ENCODE results near the gene ZNF143.
"Not testable (repeated sequence)": the region's sequence is repeated elsewhere in the genome, so short reads cannot be mapped to it uniquely, and the experiment has no call there.

The ZNF143 gene

DNA sequence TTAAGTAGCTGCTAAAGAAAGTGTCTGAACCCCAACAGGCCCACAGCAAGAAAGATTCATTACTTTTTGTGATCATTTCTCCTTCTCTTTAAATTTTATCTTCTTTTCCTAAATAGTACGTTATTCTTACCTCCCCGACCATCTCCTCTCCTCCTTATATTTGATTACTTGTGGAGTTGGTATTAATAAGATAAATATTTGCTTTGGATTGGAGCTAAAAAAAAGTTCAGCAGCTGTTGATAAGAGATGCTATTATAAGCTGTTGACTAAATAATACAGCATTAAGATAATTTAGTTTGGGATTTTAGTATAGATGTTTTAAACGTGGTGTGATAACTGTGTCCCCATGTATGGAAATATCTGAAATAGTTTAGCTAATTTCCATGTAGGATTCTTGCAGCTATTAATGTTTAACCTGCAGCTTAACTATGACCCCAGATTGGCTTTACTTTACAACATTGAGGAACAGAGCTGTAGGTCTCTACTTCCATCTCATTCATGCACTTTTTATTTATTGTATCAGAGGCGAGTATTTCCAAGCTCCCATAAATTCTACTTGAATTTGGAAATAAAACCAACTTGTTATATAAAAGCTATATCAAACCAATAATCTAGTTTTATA lies 37.8 kb downstream of the ZNF143 start:
- peak; percentile 2 for DNase-seq

- DNase-seq: peak; percentile 75
Measured at GRCh38 chr11:9506489-9507276, 45.9 kb downstream of the ZNF143 start.

- DNase-seq: no peak
Measured at GRCh38 chr11:9507277-9507580, 46.4 kb downstream of the ZNF143 start.

DNA sequence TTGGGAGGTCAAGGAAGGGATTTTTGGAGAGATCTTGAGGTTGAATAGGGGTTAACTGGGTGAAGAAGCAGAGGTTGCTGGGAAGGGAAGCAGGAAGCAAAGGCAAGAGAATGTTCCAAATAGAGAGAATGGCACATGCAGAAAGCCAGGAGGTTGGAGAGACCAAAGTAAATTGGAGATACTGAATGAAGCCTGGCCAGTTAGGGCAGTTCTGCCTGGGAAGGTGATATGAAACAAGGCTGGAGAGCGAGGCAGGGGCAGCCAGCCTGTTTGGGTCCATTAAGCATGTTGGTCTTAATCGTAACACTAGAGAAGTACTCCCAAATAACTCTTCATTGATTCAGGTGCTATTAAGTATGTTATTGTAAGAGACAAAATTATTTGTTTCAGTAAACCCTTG lies 48.2 kb downstream of the ZNF143 start:
- DNase-seq: no peak

DNA sequence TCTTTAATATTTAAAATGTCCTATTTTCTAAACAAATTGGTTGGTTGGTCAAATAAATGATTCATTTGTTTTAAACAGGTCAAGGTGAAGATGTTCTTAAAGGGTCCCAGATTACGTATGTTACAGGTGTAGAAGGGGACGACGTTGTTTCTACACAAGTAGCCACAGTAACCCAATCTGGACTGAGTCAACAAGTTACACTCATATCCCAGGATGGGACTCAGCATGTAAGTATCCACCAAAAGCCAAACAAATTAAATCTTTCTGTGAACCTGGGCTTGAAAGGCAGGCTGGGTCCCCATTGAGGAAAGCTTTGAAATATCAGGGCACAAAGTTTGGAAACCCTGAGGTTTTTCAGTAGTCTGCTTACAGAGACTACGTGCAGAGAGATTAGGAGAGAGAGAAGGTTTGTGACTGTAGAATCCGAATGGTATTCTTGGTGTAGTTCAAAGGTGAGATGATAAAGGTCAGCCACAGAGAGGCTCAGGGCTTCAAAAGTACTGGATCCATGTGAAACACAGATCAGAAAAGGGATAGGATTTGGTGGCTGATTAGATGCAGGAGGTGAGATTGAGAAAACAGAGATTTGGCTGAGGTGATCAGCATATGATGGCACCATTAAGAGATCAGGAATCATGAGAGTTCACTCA lies 51.7 kb downstream of the ZNF143 start:
- DNase-seq: no peak

DNA sequence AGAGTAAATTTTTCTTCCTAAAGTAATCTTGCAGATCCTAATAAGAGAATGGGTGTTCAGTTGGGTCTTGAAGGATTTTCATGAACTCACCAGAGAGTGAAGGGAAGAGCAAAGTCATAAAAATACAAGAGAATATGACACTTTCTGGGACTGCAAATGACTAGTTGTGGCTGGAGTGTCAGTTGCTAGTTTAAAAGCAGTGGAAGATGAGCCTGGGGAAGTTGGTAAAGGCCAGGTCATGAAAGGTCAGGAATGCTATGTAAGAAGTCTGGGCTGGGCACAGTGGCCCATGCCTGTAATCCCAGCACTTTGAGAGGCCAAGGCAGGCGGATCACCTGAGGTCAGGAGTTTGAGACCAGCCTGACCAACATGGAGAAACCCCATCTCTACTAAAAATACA lies 53.8 kb downstream of the ZNF143 start:
- DNase-seq: not testable (repeated sequence)

- DNase-seq: peak; percentile 89
Measured at GRCh38 chr11:9516113-9516512, 55.3 kb downstream of the ZNF143 start.

DNA sequence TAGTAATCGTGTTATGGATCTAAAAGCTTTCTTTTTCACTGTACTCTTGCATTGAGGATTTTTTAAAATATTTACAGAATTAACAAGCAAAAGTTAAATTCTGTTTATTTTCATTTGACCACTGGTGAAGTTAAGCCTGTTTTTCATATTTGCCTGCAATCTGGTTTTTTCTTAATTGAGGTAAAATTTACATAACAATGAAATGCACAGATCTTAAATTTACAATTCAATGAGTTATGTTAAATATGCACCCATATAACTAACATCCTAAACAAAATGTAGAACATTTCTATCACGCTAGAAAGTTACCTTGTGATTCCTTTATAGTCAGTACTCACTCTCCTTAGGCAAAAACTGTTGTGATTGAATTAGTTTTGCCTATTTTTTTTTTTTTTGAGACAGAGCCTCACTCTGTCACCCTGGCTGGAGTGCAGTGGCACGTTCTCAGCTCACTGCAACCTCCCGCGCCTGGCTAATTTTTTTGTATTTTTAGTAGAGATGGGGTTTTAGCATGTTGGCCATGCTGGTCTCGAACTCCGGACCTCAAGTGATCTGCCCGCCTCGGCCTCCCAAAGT lies 58.1 kb downstream of the ZNF143 start:
- DNase-seq: no peak

- DNase-seq: no peak
Measured at GRCh38 chr11:9524001-9524400, 63.2 kb downstream of the ZNF143 start.

- DNase-seq: peak; percentile 1
Measured at GRCh38 chr11:9525116-9525515, 64.3 kb downstream of the ZNF143 start.

- no peak for DNase-seq
Measured at GRCh38 chr11:9527481-9528135, 66.8 kb downstream of the ZNF143 start.

DNA sequence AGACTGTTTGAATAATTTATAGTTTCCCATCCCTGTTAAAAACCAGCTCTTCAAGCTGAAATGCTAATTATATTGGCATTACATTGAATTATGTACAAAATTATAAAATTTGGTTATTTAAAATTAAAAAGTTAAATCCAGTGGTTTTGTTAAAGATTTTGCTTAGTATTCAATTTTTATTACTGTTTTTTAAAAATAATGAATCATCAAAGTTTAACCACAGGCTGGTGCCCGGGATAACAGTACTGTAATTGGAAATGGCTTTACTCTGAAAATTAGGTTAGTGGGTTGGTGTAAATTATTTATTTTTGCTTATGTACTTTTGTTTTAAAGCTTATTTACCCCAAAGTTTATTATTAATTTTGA lies 67.3 kb downstream of the ZNF143 start:
- no peak for DNase-seq

DNA sequence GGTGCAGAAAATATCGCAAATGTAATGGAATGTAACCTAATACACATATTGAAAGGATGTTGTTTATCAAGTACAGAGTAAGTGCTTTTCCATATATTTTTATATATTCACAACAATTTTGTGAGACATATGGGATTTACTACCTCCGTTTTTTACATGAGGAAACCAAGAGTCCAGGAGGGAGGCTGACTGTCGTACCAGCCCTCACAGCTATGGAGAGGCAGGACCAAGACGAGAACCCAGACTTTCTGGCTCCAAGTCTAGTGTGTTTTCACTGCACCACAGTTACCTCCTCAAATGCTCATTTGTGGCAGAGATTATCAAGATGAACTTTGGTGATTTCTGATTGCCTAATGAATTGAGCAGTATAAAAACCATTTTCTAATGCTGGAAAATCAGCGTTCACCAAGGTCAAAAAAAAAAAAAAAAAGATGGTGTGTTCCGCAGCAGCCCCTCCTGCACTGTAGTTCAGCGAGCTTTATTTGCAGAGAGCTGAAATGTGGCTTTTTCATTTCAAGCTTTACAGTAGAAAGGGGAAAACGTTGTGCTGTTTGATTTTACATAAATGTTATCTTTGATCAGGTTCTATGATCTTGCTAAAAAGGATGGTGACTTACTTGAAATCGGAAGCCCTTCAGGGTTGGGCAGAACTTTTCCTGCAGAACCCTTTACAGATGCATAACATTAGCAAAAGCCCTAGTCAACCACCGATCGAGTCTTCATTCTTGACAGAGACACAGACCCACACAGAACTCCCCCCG lies 67.9 kb downstream of the ZNF143 start:
- no peak for DNase-seq

GRCh38 chr11:9529334-9529650 lies 68.5 kb downstream of the ZNF143 start:
- no peak for DNase-seq

DNA sequence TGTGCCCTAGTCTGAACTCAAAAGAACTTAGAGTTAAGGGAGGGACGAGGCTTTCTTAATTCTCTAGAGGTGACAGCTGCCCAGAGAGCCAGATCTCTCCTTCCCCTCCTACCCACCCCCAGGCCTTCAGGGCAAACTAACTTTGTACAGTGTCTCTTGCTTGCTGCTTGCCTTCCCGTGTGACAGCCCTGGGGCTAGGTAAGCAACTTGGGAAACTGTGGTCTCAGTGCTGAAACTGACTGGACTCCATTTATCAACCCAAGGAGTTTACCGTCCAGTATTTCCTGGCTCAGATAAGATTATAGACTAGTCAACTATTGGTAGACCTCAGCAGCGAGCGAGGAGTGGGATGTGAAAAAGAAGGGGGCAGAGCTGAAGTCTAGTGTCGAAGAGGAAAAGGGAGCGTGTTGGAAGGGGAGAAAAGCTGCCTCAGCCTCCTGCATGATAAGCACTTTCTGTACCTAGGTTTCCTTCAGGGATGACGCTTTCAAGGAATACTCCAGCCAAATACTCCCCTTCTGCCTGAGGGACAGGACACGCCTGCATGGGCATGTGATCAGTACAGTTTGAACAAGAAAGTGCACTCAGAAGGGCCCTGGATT lies 69.3 kb downstream of the ZNF143 start:
- DNase-seq: no peak

GRCh38 chr11:9530901-9531625 lies 70.3 kb downstream of the ZNF143 start:
- no peak for DNase-seq

DNA sequence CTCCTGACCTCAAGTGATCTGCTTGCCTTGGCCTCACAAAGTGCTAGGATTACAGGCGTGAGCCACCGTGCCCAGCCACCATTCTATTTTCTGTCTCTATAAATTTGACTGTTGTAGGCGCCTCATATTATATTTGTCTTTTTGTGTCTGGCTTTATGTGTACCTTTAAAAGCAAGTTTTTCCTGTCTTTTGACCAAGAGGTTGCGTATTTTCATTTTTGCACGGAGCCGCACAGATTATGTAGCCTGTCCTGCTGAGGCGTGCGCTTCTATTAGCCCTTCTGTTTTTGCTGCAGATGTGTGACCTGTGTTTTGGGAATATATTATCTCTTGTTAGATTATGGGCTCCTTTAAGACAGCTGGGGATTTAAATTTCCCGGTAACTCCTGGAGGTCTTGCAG lies 72.2 kb downstream of the ZNF143 start:
- no peak for DNase-seq

GRCh38 chr11:9533736-9534473 lies 73.1 kb downstream of the ZNF143 start:
- no peak for DNase-seq

DNA sequence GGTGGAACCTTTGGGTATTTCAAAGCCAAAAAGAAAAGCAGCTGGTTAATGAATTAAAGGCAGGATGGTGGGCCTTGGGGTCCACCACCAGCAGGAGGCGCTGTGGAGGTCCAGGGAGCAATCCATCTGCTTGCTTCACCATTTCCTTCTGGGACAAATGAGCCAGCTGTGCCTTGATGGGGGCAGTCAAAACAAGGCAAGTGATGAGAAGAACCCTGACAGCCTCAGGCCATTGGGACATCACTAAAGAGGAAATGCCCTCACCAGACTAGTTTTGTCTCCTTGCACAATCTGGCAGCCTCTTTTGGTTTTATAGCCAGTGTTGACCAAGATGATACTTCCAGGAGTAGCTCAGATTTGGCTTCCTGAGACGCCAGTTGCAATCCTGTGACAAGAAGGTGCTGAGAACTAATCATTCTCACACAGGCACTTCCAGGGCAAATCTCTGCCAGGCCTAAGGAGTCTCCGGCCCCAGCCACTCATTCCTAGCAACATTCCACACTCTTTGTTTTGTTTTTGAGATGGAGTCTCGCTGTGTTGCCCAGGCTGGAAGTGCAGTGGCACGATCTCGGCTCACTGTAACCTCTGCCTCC lies 74.5 kb downstream of the ZNF143 start:
- DNase-seq: peak; percentile 50

- no peak for DNase-seq
Measured at GRCh38 chr11:9538548-9538947, 77.7 kb downstream of the ZNF143 start.

DNA sequence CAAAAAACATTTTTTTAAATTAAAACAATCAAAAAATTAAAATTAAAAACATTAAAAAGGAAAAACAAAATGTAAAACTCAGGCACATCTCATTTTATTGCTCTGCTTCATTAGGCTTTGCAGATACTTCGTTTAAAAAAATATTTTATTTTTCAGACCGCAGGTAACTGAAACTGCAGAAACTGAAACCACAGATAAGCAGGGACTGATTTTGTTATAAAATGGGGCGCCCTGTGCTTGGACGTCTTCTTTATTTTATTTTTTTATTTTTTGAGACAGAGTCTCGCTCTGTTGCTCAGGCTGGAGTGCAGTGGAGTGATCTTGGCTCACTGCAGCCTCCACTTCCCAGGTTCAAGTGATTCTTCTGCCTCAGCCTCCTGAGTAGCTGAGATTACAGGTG lies 88.4 kb downstream of the ZNF143 start:
- not testable (repeated sequence) for DNase-seq
